HCT116 (cell line): ENCODE results near the gene ARHGAP8. TPM values are rescaled to one million over a fixed set of nuclear protein-coding genes. Genes with fewer than 3 reads are reported as not detected.

Experiments
- ATAC-seq: fragments of 200-7000 bp; cut with Tn5 transposase; 2 replicates; pipeline ENCODE4 v1.9.1; 2020; ENCODE audit warnings: mild to moderate bottlenecking, moderate library complexity
- BruUV-seq: library from RNA; stranded (reverse); fragments of 400-500 nt; replicated peaks from 2 replicates; lab custom pipeline; 2021; lab: Mats Ljungman, UMichigan
- CTCF ChIA-PET: fragments of 300-600 bp; sonication (Branson Sonifier 250); formaldehyde crosslinking; loops from one replicate; lab custom pipeline; 2021; ENCODE audit warnings: antibody characterized with exemption; lab: Charles Lee
- POLR2A ChIA-PET: fragments of 300-600, 350-600 bp; sonication (Branson Sonifier 250); formaldehyde crosslinking; loops from one replicate; lab custom pipeline; 2021; ENCODE audit warnings: antibody characterized with exemption; lab: Charles Lee
- RAD21 ChIA-PET, 2 experiments: fragments of 300-600 bp; sonication (Branson Sonifier 250); formaldehyde crosslinking; loops; one replicate each; lab custom pipeline; 2023; ENCODE audit warnings: low total read pairs in 2 of 2; ENCODE audit not compliant: uncharacterized antibody in 2 of 2, unreplicated experiment in 2 of 2, low non-redundant PET in 1 of 2; lab: Charles Lee
- DNase-seq: peaks from one replicate; pipeline ENCODE4 v3.0.0-alpha.2; 2010; ENCODE audit warnings: low read depth, low spot score
- H2AFZ ChIP-seq: fragments of 200-600 bp; shearing (Covaris generic), sonication (generic); 2 replicates; pipeline ENCODE4 v1.6.1; 2017; ENCODE audit warnings: low read depth, mixed run types, mixed read lengths, antibody characterized with exemption, low read length; ENCODE audit not compliant: poor library complexity, severe bottlenecking
- H3K27ac ChIP-seq: 2 replicates; pipeline ENCODE4 v1.5.1; 2012; ENCODE audit warnings: low read depth, low read length
- H3K27me3 ChIP-seq: fragments of 200-600 bp; sonication (generic); 2 replicates; pipeline ENCODE4 v1.6.1; 2016; ENCODE audit warnings: mixed run types, low read length, mixed read lengths; ENCODE audit not compliant: insufficient read depth
- H3K36me3 ChIP-seq, 2 experiments: fragments of 200-500 bp in 1 of 2; fragments of 200-600 bp in 1 of 2; sonication (Bioruptor generic) in 1 of 2; sonication (generic) in 1 of 2; 2 replicates each; pipeline versions ENCODE4 v1.5.1 to v1.6.1; 2014 to 2016; ENCODE audit warnings: low read length in 2 of 2, inconsistent platforms in 1 of 2, mixed read lengths in 1 of 2, mixed run types in 1 of 2; ENCODE audit not compliant: insufficient read depth in 2 of 2, control insufficient read depth in 1 of 2
- H3K4me1 ChIP-seq, 2 experiments: fragments of 200-600 bp in 1 of 2; sonication (generic) in 1 of 2; 2 replicates each; pipeline versions ENCODE4 v1.5.1 to v1.6.1; 2012 to 2017; ENCODE audit warnings: low read length in 2 of 2, inconsistent platforms in 1 of 2, mild to moderate bottlenecking in 1 of 2, mixed read lengths in 1 of 2, mixed run types in 1 of 2, moderate library complexity in 1 of 2; ENCODE audit not compliant: insufficient read depth in 2 of 2, control insufficient read depth in 1 of 2
- H3K4me2 ChIP-seq: fragments of 200-600 bp; sonication (generic); 2 replicates; pipeline ENCODE4 v1.6.1; 2017; ENCODE audit warnings: mixed run types, low read length, mixed read lengths
- H3K4me3 ChIP-seq, 2 experiments: fragments of 200-600 bp in 1 of 2; sonication (generic) in 1 of 2; replicated peaks in 1 of 2; 2 replicates each; pipeline ENCODE4 v1.5.1; 2011 to 2016; ENCODE audit warnings: low read length in 2 of 2, control low read depth in 1 of 2, low read depth in 1 of 2, mild to moderate bottlenecking in 1 of 2, mixed read lengths in 1 of 2, mixed run types in 1 of 2
- H3K79me2 ChIP-seq: fragments of 200-600 bp; sonication (generic); 2 replicates; pipeline ENCODE4 v1.6.1; 2017; ENCODE audit warnings: mild to moderate bottlenecking, mixed run types, low read length, moderate library complexity, mixed read lengths; ENCODE audit not compliant: insufficient read depth
- H3K9ac ChIP-seq: fragments of 200-600 bp; sonication (generic); 2 replicates; pipeline ENCODE4 v1.6.1; 2016; ENCODE audit warnings: low read length, mixed read lengths
- H3K9me2 ChIP-seq: fragments of 200-600 bp; sonication (generic), shearing (Covaris generic); 2 replicates; pipeline ENCODE4 v1.6.1; 2017; ENCODE audit warnings: mixed run types, mild to moderate bottlenecking, moderate library complexity; ENCODE audit not compliant: insufficient read depth
- H3K9me3 ChIP-seq, 2 experiments: fragments of 200-500 bp in 1 of 2; fragments of 200-600 bp in 1 of 2; sonication (Bioruptor generic) in 1 of 2; sonication (generic) in 1 of 2; 2 replicates each; pipeline ENCODE4 v1.6.1; 2014 to 2017; ENCODE audit warnings: low read length in 2 of 2, mixed read lengths in 2 of 2, inconsistent platforms in 1 of 2, low read depth in 1 of 2, mild to moderate bottlenecking in 1 of 2, mixed run types in 1 of 2, moderate library complexity in 1 of 2; ENCODE audit not compliant: control insufficient read depth in 1 of 2, insufficient read depth in 1 of 2
- H4K20me1 ChIP-seq: fragments of 200-600 bp; sonication (generic), shearing (Covaris generic); 2 replicates; pipeline ENCODE4 v1.6.1; 2017; ENCODE audit warnings: mixed run types, mild to moderate bottlenecking, moderate library complexity; ENCODE audit not compliant: insufficient read depth
- CBX3 ChIP-seq: IDR thresholded peaks from 2 replicates; pipeline ENCODE4 v1.6.1; 2012; ENCODE audit warnings: low read depth
- RAD21 ChIP-seq: IDR thresholded peaks from 2 replicates; pipeline ENCODE4 v1.6.1; 2012; ENCODE audit warnings: low read depth, mild to moderate bottlenecking
- SRF ChIP-seq: IDR thresholded peaks from 2 replicates; pipeline ENCODE4 v1.6.1; 2012; ENCODE audit warnings: low read depth
- ZFX ChIP-seq: fragments of 450-650 bp; IDR thresholded peaks from 2 replicates; pipeline ENCODE4 v1.6.1; 2017
- intact Hi-C: fragments of 100-400 bp; cut with micrococcal nuclease; formaldehyde crosslinking; loops from 2 replicates; pipeline ENCODE4 v1.10.0; 2022
- total RNA-seq: library from RNA; stranded (reverse); gene quantifications from one replicate; pipeline ENCODE4 v1.2.1, GENCODE V29; 2021; ENCODE audit not compliant: unreplicated experiment

The ARHGAP8 gene
- total RNA-seq, 1 experiment from 2014 or later: 67.5 TPM

- ChIA-PET CTCF (no interaction called here), RAD21 (no interaction called here), POLR2A (no interaction called here)
- Histone ChIP-seq H3K4me3 (no peak overlapping the region), H3K9me2 (no peaks in the 10 kb centered on the region), H3K36me3 (no peaks in the 10 kb centered on the region), H3K79me2 (no peaks in the 10 kb centered on the region), H3K4me1 (no peaks in the 10 kb centered on the region), H2AFZ (no peak overlapping the region), H3K27ac (no peak overlapping the region), H3K9ac (no peak overlapping the region), H3K4me2 (no peak overlapping the region), H4K20me1 (no peaks in the 10 kb centered on the region), H3K27me3 (no peaks in the 10 kb centered on the region), H3K9me3 (no peaks in the 10 kb centered on the region)
- no peak for TF ChIP-seq RAD21
- DNase-seq: no peak
- ATAC-seq: no peak
- BruUV-seq: no TSS peak
- intact Hi-C loops: no loop called here
Measured at GRCh38 chr22:44895296-44896055, 143.1 kb downstream of the ARHGAP8 start.

- Histone ChIP-seq H3K4me1 (no peaks in the 10 kb centered on the region), H3K4me3 (no peak overlapping the region), H3K9me2 (no peaks in the 10 kb centered on the region), H3K36me3 (no peaks in the 10 kb centered on the region), H3K79me2 (no peaks in the 10 kb centered on the region), H3K27ac (no peak overlapping the region), H3K9ac (no peak overlapping the region), H2AFZ (no peak overlapping the region), H3K9me3 (peaks cover 7 to 8% of the 10 kb centered on the region in 2 experiments; a peak in 2 of 4 replicates), H4K20me1 (no peaks in the 10 kb centered on the region), H3K27me3 (no peaks in the 10 kb centered on the region), H3K4me2 (no peak overlapping the region)
- no peak for DNase-seq
- TF ChIP-seq SRF (no peak), ZFX (no peak), CBX3 (no peak)
- BruUV-seq: no TSS peak
- ChIA-PET RAD21 (interaction anchor here in 1 of 2 experiments (0.5 kb wide), 1 partner anchor 15 kb away, joined by 3 read pairs; no protein-coding TSS in a partner anchor), POLR2A (no interaction called here), CTCF (no interaction called here)
- ATAC-seq: no peak
- intact Hi-C loops: no loop called here
Measured at GRCh38 chr22:44898236-44898635, 145.9 kb downstream of the ARHGAP8 start.
